Body of pancreas (tissue), 4 donors: ENCODE measurements around the gene ZAR1L. TPM values are rescaled to one million over a fixed set of nuclear protein-coding genes. Genes with fewer than 3 reads are reported as not detected.

Experiments used
- ATAC-seq: fragments of 150-250 bp; one replicate; pipeline ENCODE4 v1.9.1; 2016
- DNase-seq, 4 donors: peaks; one replicate each; pipeline ENCODE4 v3.0.0-alpha.2; 2019
- H3K27ac ChIP-seq, 4 donors: fragments of 200-600 bp; sonication (generic); 1 replicate in 3 of 4; 2 replicates in 1 of 4; pipeline versions ENCODE4 v1.5.1 to v1.6.1; 2016 to 2019; ENCODE audit warnings: mild to moderate bottlenecking in 1 of 4, mixed read lengths in 1 of 4, moderate library complexity in 1 of 4
- H3K27me3 ChIP-seq, 2 donors: fragments of 200-600 bp; sonication (generic); one replicate each; pipeline ENCODE4 v1.6.0; 2016; ENCODE audit warnings: mild to moderate bottlenecking in 1 of 2
- H3K36me3 ChIP-seq, 2 donors: fragments of 200-600 bp; sonication (generic); replicated peaks in 1 of 2; 2 replicates each; pipeline ENCODE4 v1.5.1; 2016; ENCODE audit warnings: low read depth in 2 of 2; ENCODE audit not compliant: insufficient read depth in 1 of 2
- H3K4me1 ChIP-seq: fragments of 200-600 bp; sonication (generic); one replicate; pipeline ENCODE4 v1.6.0; 2016
- H3K4me3 ChIP-seq, 2 donors: fragments of 200-600 bp; sonication (generic); 1 replicate in 1 of 2; 2 replicates in 1 of 2; pipeline ENCODE4 v1.5.1; 2016 to 2019
- H3K9me3 ChIP-seq, 3 donors: fragments of 200-600 bp; sonication (generic); 1 replicate in 2 of 3; 2 replicates in 1 of 3; pipeline ENCODE4 v1.5.1; 2016
- POLR2A ChIP-seq, 3 donors: fragments of 450-650 bp; IDR thresholded peaks; one replicate each; pipeline ENCODE4 v1.6.1; 2016; ENCODE audit warnings: antibody characterized with exemption in 3 of 3, mild to moderate bottlenecking in 2 of 3
- WGBS, 2 donors: methylation state at CpG; one replicate each; pipeline ENCODE4 v1.1.5; 2017; 5-methylcytosine and 5-hydroxymethylcytosine counted together
- intact Hi-C: fragments of 100-400 bp; cut with DNase I; formaldehyde crosslinking; loops from one replicate; pipeline ENCODE4 v1.15.1; 2023
- total RNA-seq, 2 donors: library from RNA; depleted of rRNA; stranded (reverse); fragments of >200 nt; gene quantifications; one replicate each; pipeline ENCODE4 v1.1.0, GENCODE V29; 2016
- TF ChIP-seq, protein P1 (sequence below), 7 experiments: fragments of 450-650 bp in 4 of 7; fragments of 200-600 bp in 3 of 7; sonication (generic) in 3 of 7; IDR thresholded peaks; one replicate each; pipeline ENCODE4 v1.5.1; 2016 to 2019; ENCODE audit warnings: antibody characterized with exemption in 7 of 7

The ZAR1L gene
- total RNA-seq, 2 donors from 2014 or later, result not detected

DNA sequence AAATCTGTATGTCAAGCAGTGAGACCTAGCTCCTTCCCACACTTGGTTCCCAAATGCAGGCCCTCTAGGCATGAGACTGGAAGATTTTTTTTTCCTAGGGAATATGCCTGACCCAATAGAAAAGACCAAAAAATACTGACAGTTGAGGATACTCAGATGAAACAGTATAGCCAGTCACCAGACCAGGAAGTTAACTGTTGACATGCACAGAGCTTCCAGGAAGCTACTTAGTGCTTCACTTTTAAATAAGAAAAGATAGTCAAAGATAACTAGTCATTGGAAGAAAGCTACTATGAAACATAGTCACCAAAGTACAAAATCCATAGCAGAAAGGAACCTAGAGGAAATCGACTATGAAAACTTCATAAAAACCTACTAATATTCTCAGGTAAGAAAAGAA is 32.5 kb upstream of the ZAR1L start:
- H3K36me3 ChIP-seq, result no peaks in the 10 kb centered on the region
- H3K4me3 ChIP-seq, result no peak overlapping the region
- ATAC-seq (no peak), DNase-seq (no peak)
- H3K4me1 ChIP-seq, result no peaks in the 10 kb centered on the region
- intact Hi-C loops, result no loop called here
- H3K27me3 ChIP-seq, result no peaks in the 10 kb centered on the region
- TF ChIP-seq POLR2A (IDR thresholded peaks at IDR 0.05), result no peak
- TF ChIP-seq, protein P1, sequence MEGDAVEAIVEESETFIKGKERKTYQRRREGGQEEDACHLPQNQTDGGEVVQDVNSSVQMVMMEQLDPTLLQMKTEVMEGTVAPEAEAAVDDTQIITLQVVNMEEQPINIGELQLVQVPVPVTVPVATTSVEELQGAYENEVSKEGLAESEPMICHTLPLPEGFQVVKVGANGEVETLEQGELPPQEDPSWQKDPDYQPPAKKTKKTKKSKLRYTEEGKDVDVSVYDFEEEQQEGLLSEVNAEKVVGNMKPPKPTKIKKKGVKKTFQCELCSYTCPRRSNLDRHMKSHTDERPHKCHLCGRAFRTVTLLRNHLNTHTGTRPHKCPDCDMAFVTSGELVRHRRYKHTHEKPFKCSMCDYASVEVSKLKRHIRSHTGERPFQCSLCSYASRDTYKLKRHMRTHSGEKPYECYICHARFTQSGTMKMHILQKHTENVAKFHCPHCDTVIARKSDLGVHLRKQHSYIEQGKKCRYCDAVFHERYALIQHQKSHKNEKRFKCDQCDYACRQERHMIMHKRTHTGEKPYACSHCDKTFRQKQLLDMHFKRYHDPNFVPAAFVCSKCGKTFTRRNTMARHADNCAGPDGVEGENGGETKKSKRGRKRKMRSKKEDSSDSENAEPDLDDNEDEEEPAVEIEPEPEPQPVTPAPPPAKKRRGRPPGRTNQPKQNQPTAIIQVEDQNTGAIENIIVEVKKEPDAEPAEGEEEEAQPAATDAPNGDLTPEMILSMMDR (IDR thresholded peaks at IDR 0.05), result no peak
- 46 to 95% methylated on average over 1 of the region's 1 CpG for WGBS, 2 donors
- no peak overlapping the region for H3K27ac ChIP-seq
- no peaks in the 10 kb centered on the region for H3K9me3 ChIP-seq

DNA sequence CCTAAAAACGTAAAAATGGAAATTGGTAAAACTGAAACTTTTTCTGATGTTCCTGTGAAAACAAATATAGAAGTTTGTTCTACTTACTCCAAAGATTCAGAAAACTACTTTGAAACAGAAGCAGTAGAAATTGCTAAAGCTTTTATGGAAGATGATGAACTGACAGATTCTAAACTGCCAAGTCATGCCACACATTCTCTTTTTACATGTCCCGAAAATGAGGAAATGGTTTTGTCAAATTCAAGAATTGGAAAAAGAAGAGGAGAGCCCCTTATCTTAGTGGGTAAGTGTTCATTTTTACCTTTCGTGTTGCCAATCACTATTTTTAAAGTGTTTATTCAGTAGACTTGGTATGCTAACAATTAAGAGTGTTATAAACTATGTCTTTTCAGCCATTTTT is 25.8 kb upstream of the ZAR1L start:
- DNase-seq (no peak), ATAC-seq (no peak)
- Histone ChIP-seq H3K9me3 (no peaks in the 10 kb centered on the region), H3K4me3 (no peak overlapping the region), H3K36me3 (no peaks in the 10 kb centered on the region), H3K27me3 (no peaks in the 10 kb centered on the region), H3K4me1 (no peaks in the 10 kb centered on the region), H3K27ac (no peak overlapping the region)
- WGBS, 2 donors, result 80 to 90% methylated on average over 3 of the region's 3 CpGs
- intact Hi-C loops, result no loop called here
- TF ChIP-seq, protein P1 (IDR thresholded peaks at IDR 0.05), result no peak

- ATAC-seq, result no peak
- intact Hi-C loops, result no loop called here
- H3K27me3 ChIP-seq, result no peaks in the 10 kb centered on the region
These were observed 19.5 kb upstream of the ZAR1L start for GRCh38 chr13:32334671-32335070.

GRCh38 chr13:32330441-32330840 is 15.3 kb upstream of the ZAR1L start:
- no peak overlapping the region for H3K27ac ChIP-seq
- H3K4me1 ChIP-seq, result no peaks in the 10 kb centered on the region
- DNase-seq (no peak), ATAC-seq (no peak)
- 91 to 100% methylated on average over 2 of the region's 2 CpGs for WGBS, 2 donors
- TF ChIP-seq POLR2A (IDR thresholded peaks at IDR 0.05), result no peak
- TF ChIP-seq, protein P1 (IDR thresholded peaks at IDR 0.05), result no peak
- H3K27me3 ChIP-seq, result no peaks in the 10 kb centered on the region
- peaks cover 0 to 3% (median 0%) of the 10 kb centered on the region in 3 donors for H3K9me3 ChIP-seq
- H3K36me3 ChIP-seq, result no peaks in the 10 kb centered on the region
- H3K4me3 ChIP-seq, result no peak overlapping the region
- intact Hi-C loops, result no loop called here

More at GRCh38 chr13:32334671-32335070, 19.5 kb upstream of the ZAR1L start:
- H3K9me3 ChIP-seq, result peaks cover 0 to 3% (median 0%) of the 10 kb centered on the region in 3 donors
- no peak overlapping the region for H3K4me3 ChIP-seq
- TF ChIP-seq, protein P1 (IDR thresholded peaks at IDR 0.05), result no peak
- TF ChIP-seq POLR2A (IDR thresholded peaks at IDR 0.05), result no peak
- H3K36me3 ChIP-seq, result no peaks in the 10 kb centered on the region
- WGBS, 2 donors, result 85 to 94% methylated on average over 2 of the region's 2 CpGs
- no peaks in the 10 kb centered on the region for H3K4me1 ChIP-seq
- no peak overlapping the region for H3K27ac ChIP-seq
- DNase-seq, result no peak

DNA sequence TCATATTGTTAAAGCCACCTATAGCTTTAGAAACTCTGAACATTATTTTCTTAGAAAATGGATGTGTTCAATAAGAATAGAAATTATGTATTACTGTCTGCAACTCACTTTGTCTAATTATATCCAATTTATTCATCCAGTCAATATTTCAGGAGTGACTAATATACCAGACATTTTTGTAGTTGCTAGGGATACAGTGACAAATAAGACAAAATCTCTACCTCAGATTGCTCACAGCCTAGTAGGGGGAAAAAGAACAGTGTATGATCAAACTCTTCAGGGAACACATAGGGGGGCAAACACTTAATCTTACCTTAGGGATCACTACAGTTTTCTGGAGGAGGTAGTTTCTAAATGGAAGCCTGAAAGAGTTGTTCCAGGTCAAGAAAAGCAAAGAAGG is 8.7 kb upstream of the ZAR1L start:
- H3K9me3 ChIP-seq, result no peaks in the 10 kb centered on the region

More for the DNA sequence above, 8.7 kb upstream of the ZAR1L start:
- DNase-seq (no peak), ATAC-seq (no peak)
- Histone ChIP-seq H3K36me3 (no peaks in the 10 kb centered on the region), H3K27ac (no peak overlapping the region), H3K4me1 (no peaks in the 10 kb centered on the region), H3K4me3 (no peak overlapping the region), H3K27me3 (no peaks in the 10 kb centered on the region)
- no peak for TF ChIP-seq POLR2A (IDR thresholded peaks at IDR 0.05)
- TF ChIP-seq, protein P1 (IDR thresholded peaks at IDR 0.05), result no peak
- intact Hi-C loops, result no loop called here
